HG03196 (cell line): ENCODE measurements around the gene TCAF1.
"Not testable (repeated sequence)": the region's sequence is repeated elsewhere in the genome, so short reads cannot be mapped to it uniquely, and the experiment has no call there.

ENCODE experiments used
- ATAC-seq: cut with Tn5 transposase; IDR thresholded peaks from one replicate; pipeline ENCODE4 v1.9.1; 2021; ENCODE audit not compliant: unreplicated experiment

Gene TCAF1

GRCh38 chr7:143857994-143858393 is 44.0 kb downstream of the TCAF1 start:
- ATAC-seq, result not testable (repeated sequence)

GRCh38 chr7:143855443-143855842 is 46.5 kb downstream of the TCAF1 start:
- not testable (repeated sequence) for ATAC-seq

- no peak for ATAC-seq
These were observed 51.3 kb downstream of the TCAF1 start for GRCh38 chr7:143850682-143851081.

GRCh38 chr7:143849785-143850479 is 52.0 kb downstream of the TCAF1 start:
- ATAC-seq, result no peak

GRCh38 chr7:143848192-143848591 is 53.8 kb downstream of the TCAF1 start:
- no peak for ATAC-seq

- no peak for ATAC-seq
These were observed 55.3 kb downstream of the TCAF1 start for GRCh38 chr7:143846692-143847091.

GRCh38 chr7:143841696-143842095 is 60.3 kb downstream of the TCAF1 start:
- not testable (repeated sequence) for ATAC-seq

- ATAC-seq, result not testable (repeated sequence)
These were observed 61.9 kb downstream of the TCAF1 start for GRCh38 chr7:143840062-143840461.

- ATAC-seq, result peak; percentile 63
These were observed 64.8 kb downstream of the TCAF1 start for GRCh38 chr7:143837223-143837622.

- ATAC-seq, result peak; percentile 87
These were observed 65.4 kb downstream of the TCAF1 start for GRCh38 chr7:143836622-143837021.

GRCh38 chr7:143836088-143836487 is 65.9 kb downstream of the TCAF1 start:
- peak; percentile 40 for ATAC-seq

GRCh38 chr7:143826578-143826977 is 75.4 kb downstream of the TCAF1 start:
- ATAC-seq, result not testable (repeated sequence)

GRCh38 chr7:143824295-143825135 is 77.5 kb downstream of the TCAF1 start:
- not testable (repeated sequence) for ATAC-seq

GRCh38 chr7:143823634-143824294 is 78.2 kb downstream of the TCAF1 start:
- ATAC-seq, result not testable (repeated sequence)

- ATAC-seq, result not testable (repeated sequence)
These were observed 80.3 kb downstream of the TCAF1 start for GRCh38 chr7:143821392-143822277.

GRCh38 chr7:143817873-143818272 is 84.1 kb downstream of the TCAF1 start:
- ATAC-seq, result peak; percentile 74

- ATAC-seq, result not testable (repeated sequence)
These were observed 85.4 kb downstream of the TCAF1 start for GRCh38 chr7:143816471-143817133.

- ATAC-seq, result not testable (repeated sequence)
These were observed 91.3 kb downstream of the TCAF1 start for GRCh38 chr7:143810639-143811038.

- ATAC-seq, result not testable (repeated sequence)
These were observed 95.3 kb downstream of the TCAF1 start for GRCh38 chr7:143806664-143807071.
